Gastroesophageal sphincter (tissue), 3 donors: Measurements from ENCODE around the gene TSEN15.

Source experiments
- EP300 ChIP-seq: sonication (generic); formaldehyde crosslinking; IDR thresholded peaks from one replicate; pipeline ENCODE4 v1.6.1; 2017; ENCODE audit warnings: antibody characterized with exemption, mild to moderate bottlenecking
- POLR2A ChIP-seq, 2 donors: fragments of 450-650 bp; IDR thresholded peaks; one replicate each; pipeline ENCODE4 v1.6.1; 2017; ENCODE audit warnings: antibody characterized with exemption in 2 of 2, mild to moderate bottlenecking in 2 of 2, moderate library complexity in 1 of 2
- POLR2AphosphoS5 ChIP-seq: sonication (generic); formaldehyde crosslinking; IDR thresholded peaks from one replicate; pipeline ENCODE4 v1.6.1; 2017; ENCODE audit warnings: antibody characterized with exemption
- TF ChIP-seq, protein P1 (sequence below), 4 experiments: fragments of 200-600 bp in 2 of 4; fragments of 450-650 bp in 2 of 4; sonication (generic) in 1 of 4; IDR thresholded peaks; one replicate each; pipeline ENCODE4 v1.5.1; 2017 to 2019; ENCODE audit warnings: antibody characterized with exemption in 4 of 4, mild to moderate bottlenecking in 2 of 4, moderate library complexity in 2 of 4

DNA sequence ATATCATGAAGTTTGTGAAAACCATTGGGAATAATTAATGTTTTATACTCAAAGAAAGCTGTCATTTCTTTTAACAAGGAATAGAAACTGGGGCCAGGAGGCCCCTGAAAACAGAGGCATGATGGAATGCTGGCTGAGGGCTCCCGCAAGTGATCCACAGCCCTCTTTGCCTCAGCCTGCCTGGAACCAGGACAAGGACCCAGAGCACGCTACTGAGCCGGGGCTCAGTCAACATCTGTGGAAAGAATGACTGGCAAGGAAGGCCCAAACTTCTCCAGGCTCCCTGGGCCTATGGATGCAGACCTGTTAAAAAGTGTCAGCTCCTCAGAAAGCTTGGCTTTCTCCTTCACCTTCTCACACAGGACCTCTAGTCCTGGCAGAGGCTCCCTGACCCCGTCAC lies 46.6 kb upstream of the TSEN15 start:
- TF ChIP-seq, protein P1, sequence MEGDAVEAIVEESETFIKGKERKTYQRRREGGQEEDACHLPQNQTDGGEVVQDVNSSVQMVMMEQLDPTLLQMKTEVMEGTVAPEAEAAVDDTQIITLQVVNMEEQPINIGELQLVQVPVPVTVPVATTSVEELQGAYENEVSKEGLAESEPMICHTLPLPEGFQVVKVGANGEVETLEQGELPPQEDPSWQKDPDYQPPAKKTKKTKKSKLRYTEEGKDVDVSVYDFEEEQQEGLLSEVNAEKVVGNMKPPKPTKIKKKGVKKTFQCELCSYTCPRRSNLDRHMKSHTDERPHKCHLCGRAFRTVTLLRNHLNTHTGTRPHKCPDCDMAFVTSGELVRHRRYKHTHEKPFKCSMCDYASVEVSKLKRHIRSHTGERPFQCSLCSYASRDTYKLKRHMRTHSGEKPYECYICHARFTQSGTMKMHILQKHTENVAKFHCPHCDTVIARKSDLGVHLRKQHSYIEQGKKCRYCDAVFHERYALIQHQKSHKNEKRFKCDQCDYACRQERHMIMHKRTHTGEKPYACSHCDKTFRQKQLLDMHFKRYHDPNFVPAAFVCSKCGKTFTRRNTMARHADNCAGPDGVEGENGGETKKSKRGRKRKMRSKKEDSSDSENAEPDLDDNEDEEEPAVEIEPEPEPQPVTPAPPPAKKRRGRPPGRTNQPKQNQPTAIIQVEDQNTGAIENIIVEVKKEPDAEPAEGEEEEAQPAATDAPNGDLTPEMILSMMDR (IDR thresholded peaks at IDR 0.05): no peak
- TF ChIP-seq POLR2AphosphoS5: no peak
- no peak for TF ChIP-seq POLR2A (IDR thresholded peaks at IDR 0.05)
- TF ChIP-seq EP300: no peak
